ENCODE measurements around the gene DNAJA2.

GRCh38 chr16:47016700-47017133 lies 43.2 kb upstream of the DNAJA2 start:
- TF ChIP-seq CTCF (IDR thresholded peaks at IDR 0.05) (no peak), POLR2A (IDR thresholded peaks at IDR 0.05) (no peak), EP300 (IDR thresholded peaks at IDR 0.05) (no peak)

Data from ovary (tissue), 3 donors.